Neural progenitor cell (in vitro differentiated cells): ENCODE data around the gene ATP6V1B1.

ENCODE experiments used
- CTCF ChIP-seq: fragments of 200-600 bp; sonication (generic); IDR thresholded peaks from 2 replicates; pipeline ENCODE4 v1.5.1; 2017; ENCODE audit warnings: antibody characterized with exemption, mild to moderate bottlenecking
- EZH2 ChIP-seq: fragments of 200-600 bp; sonication (generic); IDR thresholded peaks from 2 replicates; pipeline ENCODE4 v1.6.1; 2017; ENCODE audit warnings: antibody characterized with exemption, mild to moderate bottlenecking, moderate library complexity
- EZH2phosphoT487 ChIP-seq: fragments of 200-600 bp; sonication (generic); IDR thresholded peaks from 2 replicates; pipeline ENCODE4 v1.6.1; 2017; ENCODE audit warnings: antibody characterized with exemption

DNA sequence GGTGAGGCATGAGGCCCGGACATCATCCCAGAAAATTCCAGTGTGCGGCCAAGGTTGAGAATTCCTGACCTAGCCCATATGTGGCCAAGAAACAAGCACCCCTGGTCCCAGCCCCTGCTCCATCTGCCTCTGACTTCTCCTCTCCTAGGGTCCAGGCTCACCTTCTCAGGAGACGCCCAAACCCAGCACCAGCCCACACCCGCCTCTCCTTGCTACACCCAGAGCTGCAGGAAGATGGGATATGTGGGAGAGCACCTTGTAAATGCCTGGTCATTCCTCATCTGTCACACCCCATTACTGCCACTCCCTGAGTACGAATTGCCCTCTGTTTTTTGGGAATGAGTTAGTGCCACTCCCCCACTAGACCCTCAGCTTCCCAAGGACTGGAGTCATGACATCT, 7.3 kb upstream of the ATP6V1B1 start:
- no peak for TF ChIP-seq CTCF
- TF ChIP-seq EZH2, result no peak
- no peak for TF ChIP-seq EZH2phosphoT487
